ENCODE measurements around the gene MS4A5.

Gene MS4A5

DNA sequence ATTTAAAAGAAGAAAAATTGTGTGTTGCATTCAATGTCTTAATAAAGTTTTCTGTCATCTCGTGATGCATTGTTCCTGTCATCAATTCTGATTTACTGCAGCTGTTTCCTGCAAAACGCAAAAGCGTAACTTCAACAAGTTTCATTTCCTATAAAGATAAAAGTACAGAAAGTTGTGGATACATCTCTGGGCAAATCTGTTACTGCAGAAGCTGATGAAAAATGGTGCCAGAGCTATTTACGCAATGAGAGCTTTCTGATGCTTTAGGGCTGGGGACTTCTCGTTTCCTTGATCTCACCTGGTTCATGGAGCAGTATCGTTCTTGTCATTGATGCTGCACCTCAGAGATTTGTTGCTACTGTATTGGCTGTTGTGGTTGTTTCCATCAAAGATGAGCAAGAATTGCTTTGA, 47.7 kb downstream of the MS4A5 start:
- in situ Hi-C loops (cut with HindIII; ENCODE audit: low sequenced_read_pairs) = no loop called here

GRCh38 chr11:60482361-60482760, 53.0 kb downstream of the MS4A5 start:
- in situ Hi-C loops (cut with HindIII; ENCODE audit: low sequenced_read_pairs) = no loop called here

GRCh38 chr11:60485987-60486386, 56.6 kb downstream of the MS4A5 start:
- in situ Hi-C loops (cut with HindIII; ENCODE audit: low sequenced_read_pairs) = no loop called here

DNA sequence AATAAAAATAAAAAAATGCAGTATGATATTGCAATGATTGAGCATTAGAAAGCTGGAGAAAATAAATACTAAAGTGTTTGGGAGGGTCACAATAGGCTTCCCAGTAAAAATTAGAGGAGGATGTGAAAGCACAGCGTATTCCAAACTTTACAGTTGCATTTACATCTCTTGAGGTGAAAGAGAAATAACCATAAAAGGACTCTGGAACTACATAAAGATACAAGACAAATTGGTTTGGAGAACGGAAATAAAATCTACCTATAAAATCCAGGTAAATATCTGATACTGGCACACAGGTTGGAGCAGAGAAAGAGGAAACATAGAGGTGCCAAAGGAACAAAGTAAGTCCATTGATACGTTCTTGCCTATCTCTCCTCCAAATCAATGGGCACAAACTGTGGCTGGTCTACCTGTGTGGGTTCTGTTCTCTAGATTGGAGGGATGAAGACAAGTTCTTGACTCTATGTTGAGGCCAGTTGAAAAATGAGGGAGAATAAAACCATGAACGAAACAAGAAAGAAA, 63.2 kb downstream of the MS4A5 start, which contains the start of gene MS4A12:
Gene MS4A12, plus strand, starts transcription at position 291 of the 522 bp plus-strand sequence. CDS start 4,541 bp downstream, outside the sequence.
- in situ Hi-C loops (cut with HindIII; ENCODE audit: low sequenced_read_pairs) = no loop called here

DNA sequence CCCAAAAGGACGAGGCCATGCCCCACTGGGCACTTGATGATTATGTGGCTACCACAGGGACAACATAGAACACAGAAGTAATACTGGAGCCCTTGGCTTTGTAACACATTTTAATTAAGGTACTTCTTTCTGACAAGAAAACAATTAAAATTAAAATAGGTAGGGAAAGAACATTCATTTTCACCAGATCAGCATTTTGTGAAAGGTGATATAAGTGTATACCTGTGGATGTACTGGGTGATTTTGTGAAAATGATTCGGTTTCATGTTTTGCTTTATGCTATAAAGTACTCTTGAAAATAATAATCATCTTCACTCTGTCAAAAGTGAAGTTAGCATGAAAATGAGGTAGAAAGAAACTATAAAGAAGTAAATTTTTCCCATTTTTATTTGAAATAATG, 64.1 kb downstream of the MS4A5 start:
- in situ Hi-C loops (cut with HindIII; ENCODE audit: low sequenced_read_pairs) = no loop called here
